Trophoblast cell (in vitro differentiated cells and primary cell): ENCODE results near the gene NRL.
A peak's percentile ranks its signal among the peaks of the same experiment; 100 is the strongest.

Experiments used
- DNase-seq, 2 donors: peaks; one replicate each; pipeline ENCODE4 v3.0.0-alpha.2; 2016
- H2AFZ ChIP-seq: 2 replicates; pipeline ENCODE4 v1.6.1; 2013; ENCODE audit warnings: low read length, moderate library complexity, mild to moderate bottlenecking; ENCODE audit not compliant: insufficient read depth, poor library complexity
- H2AK5ac ChIP-seq: 2 replicates; pipeline ENCODE4 v1.6.1; 2013; ENCODE audit warnings: mild to moderate bottlenecking, low read length
- H2BK120ac ChIP-seq: 2 replicates; pipeline ENCODE4 v1.6.1; 2013; ENCODE audit warnings: low read length, mild to moderate bottlenecking, moderate library complexity; ENCODE audit not compliant: insufficient read depth, poor library complexity
- H2BK12ac ChIP-seq: 2 replicates; pipeline ENCODE4 v1.6.1; 2013; ENCODE audit warnings: mild to moderate bottlenecking, low read length, moderate library complexity
- H2BK5ac ChIP-seq: 2 replicates; pipeline ENCODE4 v1.6.1; 2013; ENCODE audit warnings: low read length, low read depth, moderate library complexity, mild to moderate bottlenecking; ENCODE audit not compliant: poor library complexity
- H3K14ac ChIP-seq: 2 replicates; pipeline ENCODE4 v1.6.1; 2013; ENCODE audit warnings: mild to moderate bottlenecking, low read length
- H3K18ac ChIP-seq: 2 replicates; pipeline ENCODE4 v1.6.1; 2013; ENCODE audit warnings: mild to moderate bottlenecking, low read length
- H3K23ac ChIP-seq: 2 replicates; pipeline ENCODE4 v1.6.1; 2013; ENCODE audit warnings: low read length
- H3K27ac ChIP-seq: 2 replicates; pipeline ENCODE4 v1.5.1; 2013; ENCODE audit warnings: low read depth, mild to moderate bottlenecking, inconsistent platforms, low read length, moderate library complexity
- H3K27me3 ChIP-seq: 2 replicates; pipeline ENCODE4 v1.6.1; 2013; ENCODE audit warnings: inconsistent platforms, mild to moderate bottlenecking, low read length, moderate library complexity; ENCODE audit not compliant: insufficient read depth
- H3K36me3 ChIP-seq, 2 experiments: 1 replicate in 1 of 2; 2 replicates in 1 of 2; pipeline ENCODE4 v1.6.1; 2013; ENCODE audit warnings: low read length in 2 of 2, mild to moderate bottlenecking in 2 of 2, moderate library complexity in 1 of 2; ENCODE audit not compliant: insufficient read depth in 2 of 2, control insufficient read depth in 1 of 2
- H3K4ac ChIP-seq: 2 replicates; pipeline ENCODE4 v1.6.1; 2013; ENCODE audit warnings: low read depth, mild to moderate bottlenecking, low read length, moderate library complexity
- H3K4me1 ChIP-seq, 2 experiments: 1 replicate in 1 of 2; 2 replicates in 1 of 2; pipeline ENCODE4 v1.6.1; 2013; ENCODE audit warnings: low read length in 2 of 2, mild to moderate bottlenecking in 2 of 2, moderate library complexity in 1 of 2; ENCODE audit not compliant: insufficient read depth in 2 of 2, control insufficient read depth in 1 of 2
- H3K4me2 ChIP-seq: 2 replicates; pipeline ENCODE4 v1.6.1; 2013; ENCODE audit warnings: inconsistent platforms, mild to moderate bottlenecking, low read length, moderate library complexity
- H3K4me3 ChIP-seq: 2 replicates; pipeline ENCODE4 v1.5.1; 2013; ENCODE audit warnings: mild to moderate bottlenecking, low read depth, low read length, inconsistent platforms
- H3K79me1 ChIP-seq: one replicate; pipeline ENCODE4 v1.6.1; 2013; ENCODE audit warnings: low read length
- H3K79me2 ChIP-seq: 2 replicates; pipeline ENCODE4 v1.6.1; 2013; ENCODE audit warnings: low read length, mild to moderate bottlenecking; ENCODE audit not compliant: control insufficient read depth, insufficient read depth, poor library complexity
- H3K9ac ChIP-seq: 2 replicates; pipeline ENCODE4 v1.6.1; 2013; ENCODE audit warnings: mild to moderate bottlenecking, low read length
- H3K9me3 ChIP-seq: 2 replicates; pipeline ENCODE4 v1.6.1; 2013; ENCODE audit warnings: low read depth, mild to moderate bottlenecking, control low read depth, inconsistent platforms, low read length; ENCODE audit not compliant: insufficient read depth
- H4K12ac ChIP-seq: 2 replicates; pipeline ENCODE4 v1.6.1; 2013; ENCODE audit warnings: low read depth, mild to moderate bottlenecking, low read length, moderate library complexity
- H4K8ac ChIP-seq: 2 replicates; pipeline ENCODE4 v1.6.1; 2013; ENCODE audit warnings: low read depth, mild to moderate bottlenecking, low read length, moderate library complexity
- H4K91ac ChIP-seq: one replicate; pipeline ENCODE4 v1.6.1; 2013; ENCODE audit warnings: low read depth, mild to moderate bottlenecking, low read length, moderate library complexity
- WGBS: extraction: QIAGEN DNeasy Blood & Tissue Kit; methylation state at CpG from one replicate; pipeline ENCODE4 v1.1.7; 2013; ENCODE audit warnings: missing lambda C conversion rate; ENCODE audit not compliant: insufficient read length, insufficient coverage; ENCODE audit errors: extremely low coverage; 5-methylcytosine and 5-hydroxymethylcytosine counted together

The NRL gene

DNA sequence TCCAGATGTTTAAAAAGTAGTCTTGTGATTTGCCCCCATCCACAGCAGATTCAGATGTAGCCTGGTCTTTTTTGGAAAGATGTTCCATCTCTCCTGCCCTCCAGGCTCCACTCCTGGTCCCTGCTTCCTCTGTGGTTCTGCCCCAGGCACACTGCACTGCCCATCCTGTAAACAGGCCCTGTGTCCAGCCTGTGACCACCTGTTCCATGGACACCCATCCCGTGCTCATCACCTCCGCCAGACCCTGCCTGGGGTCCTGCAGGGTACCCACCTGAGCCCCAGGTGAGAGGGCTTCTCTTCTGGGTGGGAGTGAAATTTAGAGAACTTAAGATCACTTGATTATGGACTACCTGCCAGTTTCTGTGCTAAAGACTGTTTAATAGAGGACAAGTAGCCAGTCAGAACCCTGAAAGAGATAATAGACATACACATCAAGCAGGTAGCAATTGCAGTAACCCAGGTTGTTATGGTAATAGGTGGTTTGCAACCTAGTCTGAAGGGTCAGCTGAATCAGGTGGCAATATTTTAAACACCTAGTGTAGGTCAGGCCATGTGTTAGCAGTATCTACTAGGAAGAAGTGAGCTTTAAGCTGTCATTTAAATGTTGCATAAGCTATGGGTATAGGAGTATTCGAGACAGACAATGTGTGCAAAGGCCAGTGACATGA is 34.7 kb upstream of the NRL start:
- Histone ChIP-seq H3K4me2 (no peak overlapping the region), H3K27ac (no peak overlapping the region), H3K23ac (no peak overlapping the region), H2AK5ac (no peak overlapping the region), H4K12ac (no peak overlapping the region), H3K4me1 (peaks cover 10 to 16% of the 10 kb centered on the region in 2 experiments), H3K4me3 (no peak overlapping the region), H3K9me3 (peaks cover 3% of the 10 kb centered on the region), H2BK120ac (no peak overlapping the region), H3K79me1 (peaks cover 13% of the 10 kb centered on the region), H3K79me2 (peaks cover 14% of the 10 kb centered on the region), H4K91ac (no peak overlapping the region), H3K27me3 (no peaks in the 10 kb centered on the region), H3K36me3 (peaks cover 28 to 36% of the 10 kb centered on the region in 2 experiments), H3K4ac (no peak overlapping the region), H2BK5ac (no peak overlapping the region), H3K9ac (no peak overlapping the region), H3K14ac (no peak overlapping the region), H3K18ac (no peak overlapping the region), H4K8ac (no peak overlapping the region), H2AFZ (no peak overlapping the region), H2BK12ac (no peak overlapping the region)
- no CpG with 5 or more reads among the region's 3 CpGs for WGBS
- no peak for DNase-seq

GRCh38 chr14:24147761-24148428 is 33.1 kb upstream of the NRL start:
- Histone ChIP-seq H3K27me3 (no peaks in the 10 kb centered on the region), H2AFZ (peak overlapping the region; percentile 70), H3K18ac (peak overlapping the region; percentile 21), H3K14ac (peak overlapping the region; percentile 75), H3K79me1 (peaks cover 13% of the 10 kb centered on the region), H3K4me1 (peaks cover 10 to 16% of the 10 kb centered on the region in 2 experiments), H4K8ac (peak overlapping the region; percentile 32), H2BK120ac (no peak overlapping the region), H4K12ac (peak overlapping the region; percentile 45), H2AK5ac (peak overlapping the region; percentile 14), H4K91ac (peak overlapping the region; percentile 67), H3K27ac (no peak overlapping the region), H3K4me3 (peak overlapping the region; percentile 90), H2BK12ac (no peak overlapping the region), H3K79me2 (peaks cover 14% of the 10 kb centered on the region), H3K23ac (no peak overlapping the region), H2BK5ac (peak overlapping the region; percentile 20), H3K4ac (peak overlapping the region; percentile 93), H3K4me2 (peak overlapping the region; percentile 98), H3K36me3 (peaks cover 30 to 38% of the 10 kb centered on the region in 2 experiments), H3K9me3 (peaks cover 3% of the 10 kb centered on the region), H3K9ac (peak overlapping the region; percentile 97)
- DNase-seq: no peak
- no CpG with 5 or more reads among the region's 29 CpGs for WGBS

- Histone ChIP-seq H4K91ac (peak within 1 kb of the TSS; percentile 88), H3K9me3 (peaks cover 3% of the 10 kb centered on the region), H3K4me2 (peak within 1 kb of the TSS; percentile 98), H3K9ac (peak within 1 kb of the TSS; percentile 97), H3K79me2 (peaks cover 14% of the 10 kb centered on the region), H2AFZ (peak within 1 kb of the TSS; percentile 89), H3K27ac (peak within 1 kb of the TSS; percentile 80), H3K36me3 (peaks cover 30 to 36% of the 10 kb centered on the region in 2 experiments), H3K27me3 (no peaks in the 10 kb centered on the region), H2BK12ac (no peak within 1 kb of the TSS), H2BK120ac (peak within 1 kb of the TSS; percentile 43), H4K12ac (peak within 1 kb of the TSS; percentile 66), H3K4ac (peak within 1 kb of the TSS; percentile 93), H3K23ac (no peak within 1 kb of the TSS), H3K4me1 (peaks cover 10 to 16% of the 10 kb centered on the region in 2 experiments), H4K8ac (peak within 1 kb of the TSS; percentile 88), H2BK5ac (peak within 1 kb of the TSS; percentile 85), H3K18ac (peak within 1 kb of the TSS; percentile 52), H2AK5ac (peak within 1 kb of the TSS; percentile 14), H3K14ac (peak within 1 kb of the TSS; percentile 89), H3K79me1 (peaks cover 13% of the 10 kb centered on the region), H3K4me3 (peak within 1 kb of the TSS; percentile 90)
- peak; percentile 99 to 100 for DNase-seq
- no CpG with 5 or more reads among the region's 57 CpGs for WGBS
Observed at GRCh38 chr14:24146978-24147760, 32.4 kb upstream of the NRL start, which contains the start of gene RNF31. RNF31 (plus strand) TSS chr14:24147498; CDS start chr14:24147699, 201 bp downstream.

GRCh38 chr14:24146453-24146977 is 31.8 kb upstream of the NRL start, which contains the start of gene PSME2:
PSME2 (minus strand) TSS chr14:24146610; CDS start chr14:24146581, 29 bp downstream.
- H2AFZ ChIP-seq: peak within 1 kb of the TSS; percentile 89
- H4K12ac ChIP-seq: peak within 1 kb of the TSS; percentile 66
- no peaks in the 10 kb centered on the region for H3K27me3 ChIP-seq
- H2BK12ac ChIP-seq: no peak within 1 kb of the TSS
- H3K9ac ChIP-seq: peak within 1 kb of the TSS; percentile 97
- H3K4ac ChIP-seq: peak within 1 kb of the TSS; percentile 93
- H3K18ac ChIP-seq: peak within 1 kb of the TSS; percentile 52
- H3K4me2 ChIP-seq: peak within 1 kb of the TSS; percentile 98
- H3K4me3 ChIP-seq: peak within 1 kb of the TSS; percentile 90
- no peak within 1 kb of the TSS for H2AK5ac ChIP-seq
- H2BK120ac ChIP-seq: peak within 1 kb of the TSS; percentile 43
- peak within 1 kb of the TSS; percentile 88 for H4K91ac ChIP-seq
- peaks cover 14% of the 10 kb centered on the region for H3K79me2 ChIP-seq
- H3K36me3 ChIP-seq: peaks cover 26 to 31% of the 10 kb centered on the region in 2 experiments
- H3K4me1 ChIP-seq: peaks cover 10 to 16% of the 10 kb centered on the region in 2 experiments
- H3K23ac ChIP-seq: no peak within 1 kb of the TSS
- H3K9me3 ChIP-seq: peaks cover 3% of the 10 kb centered on the region
- DNase-seq: peak; percentile 95 to 96
- peak within 1 kb of the TSS; percentile 85 for H2BK5ac ChIP-seq
- no CpG with 5 or more reads among the region's 25 CpGs for WGBS
- H3K79me1 ChIP-seq: peaks cover 15% of the 10 kb centered on the region
- H3K14ac ChIP-seq: peak within 1 kb of the TSS; percentile 89
- peak within 1 kb of the TSS; percentile 80 for H3K27ac ChIP-seq
- H4K8ac ChIP-seq: peak within 1 kb of the TSS; percentile 88
